Measurements from ENCODE around the gene AMIGO3.

- TF ChIP-seq CTCF (conservative IDR thresholded peaks at IDR 0.05; ENCODE audit: low read depth in 2 of 2): no peak
- no peak for TF ChIP-seq POLR2AphosphoS5 (IDR thresholded peaks at IDR 0.05; ENCODE audit: low read depth)
These were observed 35.1 kb upstream of the AMIGO3 start for GRCh38 chr3:49754536-49754935.
